Measurements from ENCODE around the gene PPM1D. TPM values are rescaled to one million over a fixed set of nuclear protein-coding genes. Genes with fewer than 3 reads are reported as not detected.

The PPM1D gene
- total and polyA plus RNA-seq, 4 donors: 13.4 to 15.8 (median 15.0) TPM

DNA sequence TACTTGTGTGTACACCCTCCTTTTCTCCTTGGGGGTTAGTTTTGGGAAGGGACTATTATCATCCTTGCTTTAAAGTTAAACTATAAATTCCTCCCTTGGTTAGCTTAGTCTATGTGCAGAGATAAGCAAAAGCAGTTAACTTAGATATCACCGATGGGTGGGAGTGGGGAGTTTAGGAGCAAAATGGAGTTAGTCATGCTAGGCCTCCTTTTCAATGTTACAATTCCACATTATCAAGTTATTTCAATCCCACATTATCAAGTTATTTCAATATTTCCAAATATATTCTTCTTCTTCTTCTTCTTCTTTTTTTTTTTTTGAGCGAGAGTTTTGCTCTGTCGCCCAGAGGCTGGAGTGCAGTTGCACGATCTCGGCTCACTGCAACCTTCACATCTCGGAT, 76.0 kb downstream of the PPM1D start:
- WGBS (ENCODE audit: insufficient coverage): 100% methylated on average over 3 of the region's 6 CpGs
- no peak overlapping the region for H3K4me3 ChIP-seq (ENCODE audit: low read depth, low read length)
- H3K27ac ChIP-seq (ENCODE audit: low read depth, low read length): no peak overlapping the region

DNA sequence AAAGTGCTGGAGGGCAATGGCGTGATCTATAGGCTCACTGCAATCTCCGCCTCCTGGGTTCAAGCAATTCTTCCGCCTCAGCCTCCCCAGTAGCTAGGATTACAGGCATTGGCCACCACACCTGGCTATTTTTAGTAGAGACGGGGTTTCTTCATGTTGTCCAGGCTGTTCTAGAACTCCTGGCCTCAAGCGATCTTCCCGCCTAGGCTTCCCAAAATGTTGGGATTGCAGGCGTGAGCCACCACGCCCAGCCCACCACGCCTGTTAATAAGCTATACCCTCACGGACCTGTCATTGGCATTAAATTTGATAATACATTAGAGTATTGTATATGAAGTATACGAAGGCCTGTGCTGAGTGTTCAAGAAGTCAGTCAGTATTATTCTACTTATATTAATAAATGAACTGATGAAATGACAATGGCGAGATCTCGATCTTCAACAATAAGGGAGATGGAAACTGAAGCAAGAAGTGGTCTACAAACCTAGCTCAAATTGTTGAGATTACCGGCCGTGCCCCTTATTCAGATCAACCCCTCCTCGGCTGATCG, 76.8 kb downstream of the PPM1D start:
- 0% methylated on average over 2 of the region's 17 CpGs for WGBS (ENCODE audit: insufficient coverage)
- Histone ChIP-seq H3K27ac (ENCODE audit: low read depth, low read length) (peak overlapping the region; percentile 43), H3K36me3 (ENCODE audit: control insufficient read depth, insufficient read depth, low read length) (peaks cover 8% of the 10 kb centered on the region), H3K9me3 (ENCODE audit: control insufficient read depth, insufficient read depth, low read length) (no peaks in the 10 kb centered on the region), H3K4me1 (ENCODE audit: control insufficient read depth, insufficient read depth, low read length) (peaks cover 11% of the 10 kb centered on the region), H3K27me3 (ENCODE audit: control insufficient read depth, insufficient read depth, low read length) (no peaks in the 10 kb centered on the region), H3K4me3 (ENCODE audit: low read depth, low read length) (peak overlapping the region; percentile 84)
- no peak for DNase-seq (ENCODE audit: low read depth in 4 of 6, low spot score in 6 of 6)

More for the DNA sequence above, 76.0 kb downstream of the PPM1D start:
- Histone ChIP-seq H3K4me1 (ENCODE audit: control insufficient read depth, insufficient read depth, low read length) (peaks cover 11% of the 10 kb centered on the region), H3K9me3 (ENCODE audit: control insufficient read depth, insufficient read depth, low read length) (no peaks in the 10 kb centered on the region), H3K27me3 (ENCODE audit: control insufficient read depth, insufficient read depth, low read length) (no peaks in the 10 kb centered on the region), H3K36me3 (ENCODE audit: control insufficient read depth, insufficient read depth, low read length) (peaks cover 6% of the 10 kb centered on the region)
- no peak for DNase-seq (ENCODE audit: low read depth in 4 of 6, low spot score in 6 of 6)

DNA sequence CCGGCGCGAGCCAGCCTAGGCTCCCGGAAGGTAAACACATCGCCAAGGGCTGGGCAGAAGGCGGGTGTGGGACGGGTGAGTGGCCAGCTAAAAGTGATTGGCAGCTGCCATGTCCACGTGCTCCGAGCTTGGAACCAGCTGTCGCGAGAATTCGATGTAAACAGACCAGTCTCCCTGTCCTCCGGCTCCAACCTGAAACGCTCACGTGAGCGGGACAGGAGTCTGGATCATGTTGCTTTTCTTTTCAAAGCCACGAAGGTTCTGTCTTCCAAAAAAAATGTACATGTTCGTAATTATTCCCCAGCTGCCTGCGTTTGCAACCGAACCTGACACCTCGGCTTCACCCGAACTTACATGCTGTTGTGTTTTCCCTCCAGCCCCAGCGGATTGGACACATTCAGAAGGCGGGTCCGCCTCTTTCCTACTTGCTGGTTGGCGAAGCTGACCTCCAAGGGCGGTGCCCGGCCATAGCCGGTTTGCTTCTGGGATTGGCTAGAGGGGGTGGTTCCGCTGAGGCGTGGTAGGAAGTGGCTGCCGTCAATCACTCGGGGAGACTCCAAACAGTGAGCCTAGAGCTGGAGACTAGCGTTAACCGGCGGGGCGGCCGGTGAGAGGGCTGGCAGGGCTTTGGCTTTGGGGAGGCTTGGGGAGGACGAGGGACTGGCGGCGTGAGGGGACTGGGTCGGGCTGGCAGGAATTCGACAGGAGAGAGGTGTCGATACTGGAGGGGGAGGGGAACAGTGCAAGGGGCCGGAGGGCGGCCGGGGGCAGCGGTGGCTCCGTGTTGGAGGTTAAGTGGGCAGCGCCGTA, 77.5 kb downstream of the PPM1D start, which contains the start of gene BCAS3:
Gene BCAS3 (plus strand): TSS at position 544 of the 810 bp plus-strand sequence.
- Histone ChIP-seq H3K4me1 (ENCODE audit: control insufficient read depth, insufficient read depth, low read length) (peaks cover 11% of the 10 kb centered on the region), H3K4me3 (ENCODE audit: low read depth, low read length) (peak within 1 kb of the TSS; percentile 84), H3K27ac (ENCODE audit: low read depth, low read length) (peak within 1 kb of the TSS; percentile 83), H3K27me3 (ENCODE audit: control insufficient read depth, insufficient read depth, low read length) (no peaks in the 10 kb centered on the region), H3K36me3 (ENCODE audit: control insufficient read depth, insufficient read depth, low read length) (peaks cover 8% of the 10 kb centered on the region), H3K9me3 (ENCODE audit: control insufficient read depth, insufficient read depth, low read length) (no peaks in the 10 kb centered on the region)
- peak; percentile 94 to 100 (median 98) for DNase-seq (ENCODE audit: low read depth in 4 of 6, low spot score in 6 of 6)
- 0% methylated on average over 49 of the region's 51 CpGs for WGBS (ENCODE audit: insufficient coverage)

DNA sequence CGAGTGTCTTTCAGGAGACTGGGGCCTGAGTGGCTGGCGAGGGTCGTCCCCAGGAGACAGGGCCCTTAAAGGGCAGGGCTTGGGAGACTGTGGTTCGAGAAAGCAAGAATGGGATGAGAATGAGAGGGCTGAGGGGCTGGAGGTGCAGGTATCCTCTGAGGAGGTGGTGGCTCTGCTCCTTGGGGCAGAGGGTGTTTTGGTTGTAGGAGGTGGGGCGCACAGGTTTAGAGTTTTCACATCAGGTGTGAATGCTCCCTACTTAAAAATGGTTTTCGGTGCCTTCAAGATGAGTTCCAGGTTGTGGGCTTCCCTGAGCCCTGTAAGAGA, 78.1 kb downstream of the PPM1D start:
- DNase-seq (ENCODE audit: low read depth in 4 of 6, low spot score in 6 of 6): peak in 2 of 6 donors; percentile 1 to 10
- Histone ChIP-seq H3K4me1 (ENCODE audit: control insufficient read depth, insufficient read depth, low read length) (peaks cover 11% of the 10 kb centered on the region), H3K4me3 (ENCODE audit: low read depth, low read length) (peak overlapping the region; percentile 84), H3K36me3 (ENCODE audit: control insufficient read depth, insufficient read depth, low read length) (peaks cover 8% of the 10 kb centered on the region), H3K27ac (ENCODE audit: low read depth, low read length) (peak overlapping the region; percentile 69), H3K27me3 (ENCODE audit: control insufficient read depth, insufficient read depth, low read length) (no peaks in the 10 kb centered on the region), H3K9me3 (ENCODE audit: control insufficient read depth, insufficient read depth, low read length) (no peaks in the 10 kb centered on the region)
- 2% methylated on average over 4 of the region's 6 CpGs for WGBS (ENCODE audit: insufficient coverage)

DNA sequence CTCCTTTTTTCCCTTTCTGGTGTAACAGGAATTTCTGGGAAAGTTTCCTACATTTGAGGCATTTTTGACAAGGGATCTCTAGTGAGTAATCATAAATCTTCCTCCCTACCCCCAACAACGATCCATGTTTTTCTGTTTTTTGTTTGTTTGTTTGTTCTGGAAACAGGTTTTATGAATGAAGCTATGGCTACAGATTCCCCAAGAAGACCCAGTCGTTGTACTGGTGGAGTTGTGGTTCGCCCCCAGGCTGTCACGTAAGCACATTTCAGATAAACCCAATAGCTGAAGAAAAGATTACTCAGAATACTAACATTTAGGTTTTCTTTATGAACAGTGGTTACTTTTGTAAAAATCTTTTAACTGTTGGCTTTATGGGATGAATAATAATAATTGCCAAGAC, 79.3 kb downstream of the PPM1D start:
- no peak for DNase-seq (ENCODE audit: low read depth in 4 of 6, low spot score in 6 of 6)
- WGBS (ENCODE audit: insufficient coverage): no CpG with 5 or more reads among the region's 4 CpGs
- Histone ChIP-seq H3K27ac (ENCODE audit: low read depth, low read length) (no peak overlapping the region), H3K4me1 (ENCODE audit: control insufficient read depth, insufficient read depth, low read length) (peaks cover 11% of the 10 kb centered on the region), H3K9me3 (ENCODE audit: control insufficient read depth, insufficient read depth, low read length) (no peaks in the 10 kb centered on the region), H3K36me3 (ENCODE audit: control insufficient read depth, insufficient read depth, low read length) (peaks cover 8% of the 10 kb centered on the region), H3K4me3 (ENCODE audit: low read depth, low read length) (no peak overlapping the region), H3K27me3 (ENCODE audit: control insufficient read depth, insufficient read depth, low read length) (no peaks in the 10 kb centered on the region)

DNA sequence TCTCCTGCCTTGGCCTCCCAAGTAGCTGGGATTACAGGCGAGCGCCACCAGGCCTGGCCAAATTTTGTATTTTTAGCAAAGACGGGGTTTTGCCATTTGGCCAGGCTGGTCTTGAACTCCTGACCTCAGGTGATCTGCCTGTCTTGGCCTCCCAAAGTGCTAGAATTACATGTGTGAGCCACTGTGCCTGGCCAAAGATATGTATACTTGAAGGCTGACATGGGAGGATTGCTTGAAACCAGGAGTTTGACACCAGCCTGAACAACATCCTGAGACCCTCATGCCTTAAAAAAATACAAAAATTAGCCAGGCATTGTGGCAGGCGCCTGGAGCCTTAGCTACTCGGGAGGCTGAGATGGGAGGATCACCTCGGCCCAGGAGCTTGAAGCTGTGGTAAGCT, 80.8 kb downstream of the PPM1D start:
- H3K9me3 ChIP-seq (ENCODE audit: control insufficient read depth, insufficient read depth, low read length): no peaks in the 10 kb centered on the region
- H3K4me3 ChIP-seq (ENCODE audit: low read depth, low read length): no peak overlapping the region
- WGBS (ENCODE audit: insufficient coverage): 96% methylated on average over 6 of the region's 6 CpGs
- no peaks in the 10 kb centered on the region for H3K27me3 ChIP-seq (ENCODE audit: control insufficient read depth, insufficient read depth, low read length)
- H3K36me3 ChIP-seq (ENCODE audit: control insufficient read depth, insufficient read depth, low read length): peaks cover 9% of the 10 kb centered on the region
- no peak overlapping the region for H3K27ac ChIP-seq (ENCODE audit: low read depth, low read length)
- no peak for DNase-seq (ENCODE audit: low read depth in 4 of 6, low spot score in 6 of 6)
- peaks cover 11% of the 10 kb centered on the region for H3K4me1 ChIP-seq (ENCODE audit: control insufficient read depth, insufficient read depth, low read length)

DNA sequence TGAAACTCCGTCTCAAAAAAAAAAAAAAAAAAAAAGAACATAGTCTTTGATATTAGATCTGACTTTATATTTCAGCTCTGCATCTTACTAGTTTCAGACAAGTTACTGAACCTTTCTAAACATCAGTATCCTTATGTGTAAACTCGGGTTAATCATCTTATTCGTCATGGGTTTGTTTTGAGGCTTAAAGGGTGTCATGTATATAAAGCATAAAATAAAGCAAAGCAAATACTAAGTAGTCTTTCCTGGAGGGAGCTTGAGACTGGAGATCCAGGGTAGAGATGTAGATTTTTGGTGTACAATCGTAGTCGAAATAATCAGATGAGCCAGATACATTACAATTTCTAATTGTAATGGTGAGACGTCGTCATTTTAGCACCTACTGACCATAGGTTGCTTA, 85.4 kb downstream of the PPM1D start:
- DNase-seq (ENCODE audit: low read depth in 4 of 6, low spot score in 6 of 6): no peak
- Histone ChIP-seq H3K4me1 (ENCODE audit: control insufficient read depth, insufficient read depth, low read length) (no peaks in the 10 kb centered on the region), H3K9me3 (ENCODE audit: control insufficient read depth, insufficient read depth, low read length) (no peaks in the 10 kb centered on the region), H3K36me3 (ENCODE audit: control insufficient read depth, insufficient read depth, low read length) (peaks cover 16% of the 10 kb centered on the region), H3K4me3 (ENCODE audit: low read depth, low read length) (no peak overlapping the region), H3K27ac (ENCODE audit: low read depth, low read length) (no peak overlapping the region), H3K27me3 (ENCODE audit: control insufficient read depth, insufficient read depth, low read length) (no peaks in the 10 kb centered on the region)
- WGBS (ENCODE audit: insufficient coverage): no CpG with 5 or more reads among the region's 7 CpGs

DNA sequence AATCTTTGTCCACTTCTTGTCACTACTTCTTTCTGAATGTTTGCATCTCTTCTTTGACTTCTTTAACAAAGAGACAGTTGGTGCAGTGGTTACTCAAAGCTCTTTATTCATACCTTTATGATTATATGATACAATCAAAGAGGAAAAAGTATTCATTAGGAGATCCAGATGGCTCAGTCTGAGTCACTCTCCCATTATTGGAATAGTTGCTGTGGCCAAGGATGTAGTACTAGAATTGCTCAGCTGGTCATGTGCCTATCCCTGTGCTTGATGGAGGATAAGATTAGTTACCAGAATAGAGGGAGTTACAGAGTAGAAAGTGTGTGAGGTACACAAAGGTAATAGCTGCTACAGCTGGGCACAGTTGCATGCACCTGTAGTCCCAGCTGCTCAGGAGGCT, 96.0 kb downstream of the PPM1D start:
- Histone ChIP-seq H3K9me3 (ENCODE audit: control insufficient read depth, insufficient read depth, low read length) (no peaks in the 10 kb centered on the region), H3K27ac (ENCODE audit: low read depth, low read length) (no peak overlapping the region), H3K4me3 (ENCODE audit: low read depth, low read length) (no peak overlapping the region), H3K4me1 (ENCODE audit: control insufficient read depth, insufficient read depth, low read length) (no peaks in the 10 kb centered on the region), H3K36me3 (ENCODE audit: control insufficient read depth, insufficient read depth, low read length) (peaks cover 16% of the 10 kb centered on the region), H3K27me3 (ENCODE audit: control insufficient read depth, insufficient read depth, low read length) (no peaks in the 10 kb centered on the region)
- DNase-seq (ENCODE audit: low read depth in 4 of 6, low spot score in 6 of 6): no peak

DNA sequence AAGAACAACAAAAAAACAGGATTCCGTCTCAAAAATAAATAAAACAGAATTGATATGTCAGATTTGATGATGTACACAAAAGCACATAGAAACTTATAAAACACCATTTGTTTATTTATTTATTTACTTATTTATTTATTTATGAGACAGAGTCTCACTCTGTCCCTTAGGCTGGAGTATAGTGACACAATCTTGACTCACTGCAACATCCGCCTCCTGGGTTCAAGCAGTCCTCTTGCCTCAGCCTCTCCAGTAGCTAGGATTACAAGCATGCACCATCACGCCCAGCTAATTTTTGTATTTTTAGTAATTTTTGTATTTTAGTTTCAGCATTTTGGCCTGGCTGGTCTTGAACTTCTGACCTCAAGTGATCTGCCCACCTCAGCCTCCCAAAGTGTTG, 99.1 kb downstream of the PPM1D start:
- Histone ChIP-seq H3K36me3 (ENCODE audit: control insufficient read depth, insufficient read depth, low read length) (peaks cover 10% of the 10 kb centered on the region), H3K4me1 (ENCODE audit: control insufficient read depth, insufficient read depth, low read length) (no peaks in the 10 kb centered on the region), H3K27ac (ENCODE audit: low read depth, low read length) (no peak overlapping the region), H3K4me3 (ENCODE audit: low read depth, low read length) (no peak overlapping the region), H3K27me3 (ENCODE audit: control insufficient read depth, insufficient read depth, low read length) (no peaks in the 10 kb centered on the region), H3K9me3 (ENCODE audit: control insufficient read depth, insufficient read depth, low read length) (no peaks in the 10 kb centered on the region)
- DNase-seq (ENCODE audit: low read depth in 4 of 6, low spot score in 6 of 6): no peak
- WGBS (ENCODE audit: insufficient coverage): 100% methylated on average over 1 of the region's 3 CpGs

DNA sequence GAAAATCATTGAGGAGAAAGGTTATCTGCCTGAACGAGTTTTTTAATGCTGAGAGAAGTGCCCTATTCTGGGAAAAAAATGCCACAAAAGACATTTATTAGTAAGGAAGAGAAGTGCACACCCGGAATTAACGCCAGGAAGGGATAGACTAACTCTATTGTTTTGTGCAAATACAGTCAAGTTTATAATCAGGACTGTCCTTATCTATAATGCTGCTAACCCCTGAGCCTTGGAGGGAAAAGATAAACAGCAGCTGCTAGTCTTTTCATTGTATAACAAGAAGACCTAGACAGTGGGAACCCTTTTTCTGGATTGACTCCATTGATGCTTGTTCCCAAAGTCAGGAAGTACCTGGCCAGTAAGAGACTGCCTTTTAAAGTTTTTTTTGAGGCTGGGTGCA, 104.2 kb downstream of the PPM1D start:
- no peak for DNase-seq (ENCODE audit: low read depth in 4 of 6, low spot score in 6 of 6)
- H3K27ac ChIP-seq (ENCODE audit: low read depth, low read length): no peak overlapping the region

More for the DNA sequence above, 104.2 kb downstream of the PPM1D start:
- Histone ChIP-seq H3K4me1 (ENCODE audit: control insufficient read depth, insufficient read depth, low read length) (no peaks in the 10 kb centered on the region), H3K9me3 (ENCODE audit: control insufficient read depth, insufficient read depth, low read length) (no peaks in the 10 kb centered on the region), H3K27me3 (ENCODE audit: control insufficient read depth, insufficient read depth, low read length) (no peaks in the 10 kb centered on the region), H3K4me3 (ENCODE audit: low read depth, low read length) (no peak overlapping the region), H3K36me3 (ENCODE audit: control insufficient read depth, insufficient read depth, low read length) (peaks cover 2% of the 10 kb centered on the region)
- no CpG with 5 or more reads among the region's 3 CpGs for WGBS (ENCODE audit: insufficient coverage)
